Activated CD4-positive, alpha-beta T cell treated with anti-CD3 and anti-CD28 coated beads, Interleukin-2, amount 10 ng/mL, durations not matched to agents 7 days and 5 days (primary cell): Measurements from ENCODE around the gene NDUFAF8. TPM values are rescaled to one million over a fixed set of nuclear protein-coding genes. Genes with fewer than 3 reads are reported as not detected.

ENCODE experiments used
- CTCF ChIA-PET: fragments of 350-600 bp; sonication (Branson Sonifier 250); formaldehyde crosslinking; loops from one replicate; lab custom pipeline; 2021; ENCODE audit warnings: antibody characterized with exemption; lab: Charles Lee
- POLR2A ChIA-PET: fragments of 350-600 bp; sonication (Branson Sonifier 250); formaldehyde crosslinking; loops from one replicate; lab custom pipeline; 2021; ENCODE audit warnings: antibody characterized with exemption; lab: Charles Lee
- DNase-seq: peaks from one replicate; pipeline ENCODE4 v3.0.0-alpha.2; 2020
- H3K27ac Mint-ChIP-seq: one replicate; pipeline ENCODE4 v1.8.0; 2021; ENCODE audit warnings: mild to moderate bottlenecking, moderate library complexity, mixed read lengths
- H3K27me3 Mint-ChIP-seq: one replicate; pipeline ENCODE4 v1.8.0; 2021; ENCODE audit warnings: mixed read lengths
- H3K36me3 Mint-ChIP-seq: one replicate; pipeline ENCODE4 v1.8.0; 2021; ENCODE audit warnings: low read depth, mixed read lengths
- H3K4me1 Mint-ChIP-seq: one replicate; pipeline ENCODE4 v1.8.0; 2021; ENCODE audit warnings: mixed read lengths
- H3K4me3 Mint-ChIP-seq: one replicate; pipeline ENCODE4 v1.8.0; 2021; ENCODE audit warnings: mild to moderate bottlenecking, moderate library complexity, mixed read lengths
- H3K9me3 Mint-ChIP-seq: one replicate; pipeline ENCODE4 v1.8.0; 2021; ENCODE audit warnings: mixed read lengths
- total RNA-seq, 2 experiments: library from RNA; stranded (reverse); gene quantifications; one replicate each; pipeline ENCODE4 v1.2.3, GENCODE V29; 2021

Gene NDUFAF8
- total RNA-seq, 2 experiments from 2014 or later, result 30.7 to 39.0 TPM

DNA sequence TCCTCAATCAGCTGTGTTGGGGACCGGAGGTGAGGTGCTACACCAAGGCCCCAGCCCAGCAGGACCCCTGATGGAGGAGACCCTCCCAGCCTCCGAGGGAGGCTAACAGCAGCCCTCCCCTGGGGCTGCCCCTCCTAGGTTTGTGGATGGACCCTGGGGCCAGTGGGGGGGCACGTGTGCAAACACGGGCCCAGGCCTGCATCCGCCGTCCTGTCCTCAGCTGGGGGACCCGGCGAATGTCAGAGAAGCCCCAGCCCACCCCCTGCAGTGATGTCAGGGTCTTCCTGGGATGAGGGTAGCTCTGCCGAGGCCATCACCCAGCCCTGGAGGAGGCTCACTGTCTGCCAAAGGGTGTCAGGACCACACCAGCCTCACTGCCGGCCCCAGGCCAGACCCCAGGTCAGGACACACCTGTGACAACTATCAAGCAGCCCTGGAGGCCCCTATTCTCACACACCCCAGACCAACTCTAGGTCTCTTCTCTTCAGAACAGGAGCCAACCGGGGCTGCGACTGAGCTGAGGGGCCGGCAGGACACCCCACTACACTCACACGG, 43.1 kb upstream of the NDUFAF8 start:
- H3K27ac Mint-ChIP-seq, result no peak overlapping the region
- POLR2A ChIA-PET, result no interaction called here

DNA sequence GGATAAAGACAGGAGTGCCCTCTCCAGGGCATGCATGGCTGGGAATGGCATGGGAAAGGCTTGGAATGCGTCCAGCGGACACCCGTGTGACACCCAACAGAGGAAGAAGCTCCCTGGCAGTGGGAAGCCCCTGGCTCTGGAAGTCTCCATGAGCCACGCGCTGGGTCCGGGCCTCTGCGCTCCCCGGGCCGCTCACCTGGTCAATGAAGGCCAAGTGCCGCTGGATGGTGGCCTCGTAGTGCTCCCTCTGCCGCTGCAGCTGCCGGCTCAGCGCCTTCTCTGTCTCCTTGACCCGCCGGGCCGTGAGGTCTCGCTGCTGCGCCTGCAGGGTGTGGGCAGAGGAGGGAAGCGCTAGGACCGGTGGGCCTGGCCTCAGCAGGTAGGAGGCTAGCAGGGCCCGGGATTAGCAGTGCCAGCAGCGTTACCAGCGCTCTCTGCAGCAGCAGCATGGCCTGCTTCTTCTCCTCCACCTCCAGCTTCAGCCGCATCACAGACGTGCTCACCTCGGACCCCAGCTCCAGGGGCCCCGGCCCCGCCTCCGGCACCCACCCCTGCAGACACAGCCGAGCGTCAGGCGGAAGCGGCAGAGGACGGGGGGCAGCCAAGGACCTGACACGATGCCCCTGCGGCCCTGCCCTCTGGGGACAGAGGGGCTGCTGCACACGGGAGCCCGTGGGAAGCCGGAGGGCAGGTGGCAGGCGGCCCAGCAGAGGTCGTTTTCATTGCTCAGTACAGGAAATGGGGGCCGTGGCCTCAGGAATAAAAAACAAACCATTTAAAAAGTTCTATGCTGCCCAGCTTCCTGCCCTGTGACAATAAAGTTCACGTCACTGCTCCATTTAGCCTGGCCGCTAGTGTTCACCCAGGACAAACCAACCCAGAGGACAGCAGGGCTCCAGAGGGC, 42.4 kb upstream of the NDUFAF8 start:
- Mint-ChIP-seq H3K27me3 (no peaks in the 10 kb centered on the region), H3K4me1 (no peaks in the 10 kb centered on the region), H3K36me3 (no peaks in the 10 kb centered on the region), H3K27ac (no peak overlapping the region), H3K4me3 (no peak overlapping the region), H3K9me3 (no peaks in the 10 kb centered on the region)
- DNase-seq, result no peak
- CTCF ChIA-PET, result interaction anchor here (0.6 kb wide), 1 partner anchor 450 kb away, joined by 5 read pairs; no protein-coding TSS in a partner anchor
- POLR2A ChIA-PET, result no interaction called here

More for the DNA sequence above, 43.1 kb upstream of the NDUFAF8 start:
- Mint-ChIP-seq H3K27me3 (no peaks in the 10 kb centered on the region), H3K9me3 (no peaks in the 10 kb centered on the region), H3K36me3 (no peaks in the 10 kb centered on the region), H3K4me3 (no peak overlapping the region), H3K4me1 (no peaks in the 10 kb centered on the region)
- CTCF ChIA-PET, result no interaction called here
- no peak for DNase-seq

- no peak overlapping the region for H3K27ac Mint-ChIP-seq
- ChIA-PET CTCF (interaction anchor here (0.6 kb wide), 1 partner anchor 449 kb away, joined by 5 read pairs; no protein-coding TSS in a partner anchor), POLR2A (no interaction called here)
- H3K9me3 Mint-ChIP-seq, result no peaks in the 10 kb centered on the region
- DNase-seq, result no peak
- no peaks in the 10 kb centered on the region for H3K36me3 Mint-ChIP-seq
- no peaks in the 10 kb centered on the region for H3K27me3 Mint-ChIP-seq
- H3K4me3 Mint-ChIP-seq, result no peak overlapping the region
- H3K4me1 Mint-ChIP-seq, result no peaks in the 10 kb centered on the region
Observed at GRCh38 chr17:81197409-81197795, 41.7 kb upstream of the NDUFAF8 start.

DNA sequence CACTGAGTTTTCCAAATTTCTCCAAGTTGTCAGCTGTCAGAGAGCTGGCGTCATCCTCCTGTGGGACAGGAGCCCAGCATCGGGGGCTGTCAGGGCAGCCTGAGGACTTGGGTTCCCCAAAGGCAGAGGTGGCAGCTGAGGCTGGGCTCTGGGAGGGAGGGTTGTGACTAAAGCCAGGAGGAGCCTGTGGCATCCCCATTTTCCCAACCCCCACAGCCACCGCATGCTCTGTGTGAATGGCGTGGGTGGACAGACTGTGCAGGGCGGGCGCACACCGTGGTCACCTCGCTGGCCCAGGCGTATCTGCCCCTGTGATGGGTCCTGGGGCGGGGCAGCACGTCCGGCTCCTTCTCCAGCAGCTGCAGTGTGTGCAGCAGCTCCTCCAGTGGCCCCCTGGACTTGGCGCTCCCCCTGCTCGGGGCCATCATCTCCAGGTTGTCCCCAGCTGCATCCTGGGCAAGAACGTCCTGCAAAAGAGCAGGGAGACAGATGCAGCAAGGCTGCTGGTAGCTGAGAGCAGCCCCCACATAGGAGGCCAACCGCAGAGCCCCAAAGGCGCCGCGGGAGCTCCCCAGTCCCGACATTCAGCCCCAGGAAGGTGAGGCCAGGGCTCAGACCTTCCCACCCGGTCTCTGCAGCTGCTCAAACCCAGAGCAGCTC, 41.2 kb upstream of the NDUFAF8 start:
- no peak overlapping the region for H3K27ac Mint-ChIP-seq
- no peaks in the 10 kb centered on the region for H3K27me3 Mint-ChIP-seq
- no peaks in the 10 kb centered on the region for H3K4me1 Mint-ChIP-seq
- no peak overlapping the region for H3K4me3 Mint-ChIP-seq
- DNase-seq, result no peak
- H3K9me3 Mint-ChIP-seq, result no peaks in the 10 kb centered on the region
- CTCF ChIA-PET, result no interaction called here
- H3K36me3 Mint-ChIP-seq, result no peaks in the 10 kb centered on the region
- POLR2A ChIA-PET, result no interaction called here

DNA sequence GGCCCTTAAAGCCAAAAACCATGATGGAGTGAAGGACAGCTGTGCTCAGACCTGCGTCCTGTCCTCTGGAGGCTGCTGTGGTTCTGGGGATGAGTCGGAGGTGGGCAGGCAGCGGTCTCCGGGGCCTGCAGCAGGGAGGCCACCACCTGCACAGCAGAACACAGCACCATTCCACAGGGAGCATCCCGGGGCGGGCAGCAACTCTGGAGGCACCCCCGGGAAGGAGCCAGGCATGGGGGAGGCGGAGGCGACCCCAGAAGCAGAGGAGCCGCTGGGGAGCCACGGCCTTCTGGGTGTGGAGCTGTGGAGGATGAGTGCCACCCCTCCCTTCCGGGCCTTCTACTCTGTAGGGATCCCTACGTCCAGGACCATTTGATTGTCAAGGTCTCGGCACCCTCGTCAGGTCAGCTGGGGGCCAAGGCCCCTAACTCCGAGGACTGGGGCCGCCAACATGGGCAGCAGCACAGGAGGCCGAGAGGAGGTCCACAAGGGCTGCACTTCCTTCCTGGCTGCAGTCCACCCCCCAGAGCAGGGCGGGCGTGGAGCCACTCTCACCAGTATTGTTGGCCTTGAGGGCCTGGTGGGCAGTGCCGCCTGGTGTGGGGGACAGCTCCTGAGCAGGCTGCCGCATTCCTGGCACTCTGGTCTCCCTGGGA, 40.2 kb upstream of the NDUFAF8 start:
- H3K36me3 Mint-ChIP-seq, result no peaks in the 10 kb centered on the region
- H3K27ac Mint-ChIP-seq, result no peak overlapping the region
- no peak for DNase-seq
- ChIA-PET POLR2A (no interaction called here), CTCF (interaction anchor here (0.8 kb wide), 1 partner anchor 8 kb away, joined by 3 read pairs; no protein-coding TSS in a partner anchor)
- no peaks in the 10 kb centered on the region for H3K9me3 Mint-ChIP-seq
- no peak overlapping the region for H3K4me3 Mint-ChIP-seq
- H3K27me3 Mint-ChIP-seq, result no peaks in the 10 kb centered on the region
- no peaks in the 10 kb centered on the region for H3K4me1 Mint-ChIP-seq

DNA sequence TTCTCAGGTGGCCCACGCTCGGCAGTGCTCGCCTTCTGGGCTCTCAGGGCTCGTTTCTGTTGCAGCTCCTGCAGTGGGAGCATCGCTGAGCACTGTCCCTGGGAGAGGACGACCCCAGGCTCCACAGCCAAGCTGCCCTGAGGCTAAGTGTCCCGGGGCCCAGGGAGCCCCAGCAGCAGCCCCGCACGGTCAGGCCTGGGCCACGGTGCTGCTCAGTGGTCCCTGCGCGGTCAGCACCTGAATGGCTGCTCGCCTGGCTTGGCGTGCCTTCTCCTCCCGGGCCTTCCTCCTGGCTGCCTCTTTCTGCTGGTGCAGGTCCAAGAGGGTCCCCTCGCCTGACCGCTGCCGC, 39.7 kb upstream of the NDUFAF8 start:
- ChIA-PET POLR2A (no interaction called here), CTCF (no interaction called here)
- DNase-seq, result no peak
- no peaks in the 10 kb centered on the region for H3K4me1 Mint-ChIP-seq
- no peak overlapping the region for H3K27ac Mint-ChIP-seq
- no peaks in the 10 kb centered on the region for H3K36me3 Mint-ChIP-seq
- no peaks in the 10 kb centered on the region for H3K27me3 Mint-ChIP-seq
- H3K9me3 Mint-ChIP-seq, result no peaks in the 10 kb centered on the region
- no peak overlapping the region for H3K4me3 Mint-ChIP-seq

DNA sequence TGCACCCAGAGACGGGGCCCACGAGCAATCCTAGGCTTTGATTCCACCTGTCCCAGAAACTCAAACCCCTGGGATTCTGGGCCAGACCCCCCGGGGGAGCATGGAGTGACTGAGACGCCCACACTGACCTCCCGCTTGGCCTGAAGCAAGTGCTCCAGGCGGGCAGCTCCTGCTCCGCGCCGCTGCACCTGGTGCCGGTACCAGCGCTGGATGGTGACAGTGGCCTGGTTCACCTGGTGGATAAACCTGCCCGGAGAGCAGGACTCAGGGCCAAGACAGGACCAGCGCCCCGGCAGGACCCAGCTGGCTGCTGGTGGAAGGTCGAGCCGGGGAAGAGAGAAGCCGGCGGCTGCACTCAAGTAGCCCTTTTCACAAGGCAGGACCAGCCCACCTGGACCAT, 38.9 kb upstream of the NDUFAF8 start:
- POLR2A ChIA-PET, result no interaction called here
- CTCF ChIA-PET, result interaction anchor here (0.5 to 0.6 kb wide), 2 partner anchors 30 to 124 kb away, joined by 3 read pairs; no protein-coding TSS in a partner anchor
- no peaks in the 10 kb centered on the region for H3K4me1 Mint-ChIP-seq

DNA sequence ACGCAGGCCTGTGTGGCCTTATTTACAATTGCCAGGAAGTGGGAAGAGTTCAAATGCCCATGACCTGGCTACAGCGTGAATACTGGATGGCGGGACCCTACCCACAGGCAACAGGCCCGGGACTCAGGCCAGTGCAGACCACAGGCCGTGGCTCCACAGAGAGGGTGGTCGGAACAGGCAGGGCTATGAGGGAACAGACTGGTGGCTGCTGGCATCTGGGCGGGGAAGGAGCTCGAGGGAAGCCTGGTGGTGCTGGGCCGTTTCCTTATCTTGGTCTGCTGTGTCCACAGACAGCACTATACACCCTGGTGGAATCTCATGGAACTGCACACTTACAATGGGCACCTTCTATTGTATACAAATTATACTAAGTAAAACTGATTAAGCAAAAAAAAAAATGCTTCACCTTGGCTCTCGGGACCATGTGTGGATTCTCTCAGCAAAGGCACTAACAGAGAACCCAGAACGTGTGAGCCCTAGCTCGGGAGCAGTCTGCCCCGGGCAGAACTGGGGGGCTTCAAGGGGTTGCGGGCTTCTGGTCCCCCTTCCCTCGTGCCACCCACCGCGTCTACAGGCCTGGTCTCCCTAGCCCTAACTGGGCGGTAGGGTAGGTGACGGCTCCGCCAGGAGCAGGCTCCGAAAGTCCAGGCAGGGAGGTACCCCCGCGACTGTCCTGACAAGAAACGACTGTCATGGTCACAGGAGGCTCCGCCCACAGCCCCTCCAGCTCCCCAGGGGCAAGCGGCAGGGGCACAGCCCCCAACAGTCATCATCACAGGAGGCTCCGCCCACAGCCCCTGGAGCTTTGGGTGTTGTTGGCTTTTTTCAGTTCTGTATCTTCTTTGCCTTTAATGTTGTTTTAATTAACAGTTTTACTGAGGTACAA, 38.2 kb upstream of the NDUFAF8 start:
- H3K9me3 Mint-ChIP-seq, result no peaks in the 10 kb centered on the region
- POLR2A ChIA-PET, result no interaction called here
- DNase-seq, result peak; percentile 55

More for the DNA sequence above, 38.9 kb upstream of the NDUFAF8 start:
- H3K4me3 Mint-ChIP-seq, result no peak overlapping the region
- no peak for DNase-seq
- no peak overlapping the region for H3K27ac Mint-ChIP-seq
- no peaks in the 10 kb centered on the region for H3K9me3 Mint-ChIP-seq
- no peaks in the 10 kb centered on the region for H3K27me3 Mint-ChIP-seq
- no peaks in the 10 kb centered on the region for H3K36me3 Mint-ChIP-seq

DNA sequence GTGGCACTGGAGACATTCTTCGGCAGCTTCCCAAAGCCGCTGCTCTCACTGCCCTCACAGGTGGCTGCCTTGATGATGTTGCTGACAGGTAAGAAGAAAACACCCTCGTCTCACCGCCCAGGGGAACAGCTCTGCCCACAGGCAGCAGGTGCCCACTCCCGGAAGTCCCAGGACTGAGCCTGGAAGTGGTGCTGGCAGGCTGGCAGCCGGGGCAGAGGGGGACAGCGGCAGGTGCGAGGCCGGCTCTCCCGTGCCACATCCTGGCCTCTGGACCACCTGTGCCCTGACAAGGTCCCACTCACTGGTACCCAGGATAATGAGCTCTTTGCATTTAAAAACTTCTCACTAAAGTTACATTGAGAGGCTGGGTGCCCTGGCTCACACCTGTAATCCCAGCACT, 36.8 kb upstream of the NDUFAF8 start:
- no peaks in the 10 kb centered on the region for H3K9me3 Mint-ChIP-seq
- CTCF ChIA-PET, result no interaction called here
- POLR2A ChIA-PET, result no interaction called here
- H3K4me1 Mint-ChIP-seq, result no peaks in the 10 kb centered on the region
- no peak for DNase-seq
- H3K27me3 Mint-ChIP-seq, result no peaks in the 10 kb centered on the region
- no peaks in the 10 kb centered on the region for H3K36me3 Mint-ChIP-seq
- H3K4me3 Mint-ChIP-seq, result no peak overlapping the region
- H3K27ac Mint-ChIP-seq, result no peak overlapping the region

More for the DNA sequence above, 38.2 kb upstream of the NDUFAF8 start:
- H3K27ac Mint-ChIP-seq, result no peak overlapping the region
- no peaks in the 10 kb centered on the region for H3K4me1 Mint-ChIP-seq
- no peaks in the 10 kb centered on the region for H3K36me3 Mint-ChIP-seq
- no peaks in the 10 kb centered on the region for H3K27me3 Mint-ChIP-seq
- CTCF ChIA-PET, result interaction anchor here (0.5 kb wide), 2 partner anchors 12 to 125 kb away, joined by 3 to 4 read pairs; no protein-coding TSS in a partner anchor
- no peak overlapping the region for H3K4me3 Mint-ChIP-seq

GRCh38 chr17:81203136-81203535, 36.0 kb upstream of the NDUFAF8 start:
- ChIA-PET CTCF (interaction anchor here (1.4 kb wide), 1 partner anchor 11 kb away, joined by 4 read pairs; no protein-coding TSS in a partner anchor), POLR2A (no interaction called here)
- Mint-ChIP-seq H3K27ac (no peak overlapping the region), H3K4me1 (no peaks in the 10 kb centered on the region), H3K4me3 (no peak overlapping the region), H3K36me3 (no peaks in the 10 kb centered on the region), H3K27me3 (no peaks in the 10 kb centered on the region), H3K9me3 (no peaks in the 10 kb centered on the region)
- no peak for DNase-seq

DNA sequence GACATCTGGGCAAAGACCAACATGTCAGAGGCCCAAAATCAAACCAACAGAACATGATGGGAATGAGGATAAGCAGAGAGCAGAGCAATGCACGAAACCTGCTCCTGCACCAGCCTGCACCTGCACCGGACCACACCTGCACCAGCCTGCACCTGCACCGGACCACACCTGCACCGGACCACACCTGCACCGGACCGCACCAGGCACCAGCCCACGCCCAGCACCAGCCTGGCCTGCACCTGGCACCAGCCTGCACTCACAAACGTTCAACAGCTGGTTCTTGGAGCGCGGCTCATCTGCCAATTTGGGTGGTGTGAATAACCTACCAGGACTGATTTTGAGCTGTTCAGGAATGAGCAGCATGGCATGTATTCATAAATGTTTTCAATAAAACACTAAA, 34.5 kb upstream of the NDUFAF8 start:
- no peaks in the 10 kb centered on the region for H3K27me3 Mint-ChIP-seq
- no peak overlapping the region for H3K4me3 Mint-ChIP-seq

DNA sequence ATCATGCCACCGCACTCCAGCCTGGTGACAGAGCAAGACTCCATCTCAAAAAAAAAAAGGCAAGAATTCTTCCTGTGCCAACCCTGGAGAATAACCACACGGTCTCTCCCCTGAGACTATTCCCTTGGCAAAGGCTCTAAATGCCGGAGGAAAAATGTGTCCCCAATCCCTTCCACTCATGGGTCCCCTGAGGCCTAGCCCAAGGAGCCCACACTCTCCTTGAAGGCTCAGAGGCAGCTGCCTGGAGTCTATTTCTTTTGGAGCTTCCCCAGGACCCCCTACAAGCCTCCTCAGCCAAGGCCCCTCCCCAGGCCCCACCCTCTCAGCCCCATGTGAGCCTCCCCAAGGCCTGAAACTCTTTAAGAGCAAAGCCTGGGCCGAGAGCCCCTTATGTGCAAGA, 33.0 kb upstream of the NDUFAF8 start:
- Mint-ChIP-seq H3K27ac (no peak overlapping the region), H3K36me3 (no peaks in the 10 kb centered on the region), H3K4me3 (no peak overlapping the region), H3K9me3 (no peaks in the 10 kb centered on the region), H3K27me3 (no peaks in the 10 kb centered on the region), H3K4me1 (no peaks in the 10 kb centered on the region)
- ChIA-PET CTCF (interaction anchor here (1.2 kb wide), 1 partner anchor 189 kb away, joined by 3 read pairs; no protein-coding TSS in a partner anchor), POLR2A (no interaction called here)
- DNase-seq, result no peak

More for the DNA sequence above, 34.5 kb upstream of the NDUFAF8 start:
- no peak for DNase-seq
- no peaks in the 10 kb centered on the region for H3K36me3 Mint-ChIP-seq
- no peaks in the 10 kb centered on the region for H3K4me1 Mint-ChIP-seq
- H3K9me3 Mint-ChIP-seq, result no peaks in the 10 kb centered on the region
- CTCF ChIA-PET, result interaction anchor here (1.4 kb wide), 1 partner anchor 12 kb away, joined by 4 read pairs; no protein-coding TSS in a partner anchor
- POLR2A ChIA-PET, result no interaction called here
- no peak overlapping the region for H3K27ac Mint-ChIP-seq
